GM12865 (cell line): ENCODE measurements around the gene RHEB.

Source experiments
- DNase-seq: peaks from one replicate; pipeline ENCODE4 v3.0.0; 2010; ENCODE audit warnings: low read depth
- H3K4me3 ChIP-seq: 2 replicates; pipeline ENCODE4 v1.5.1; 2011; ENCODE audit warnings: mild to moderate bottlenecking, low read depth, low read length, control low read depth
- TF ChIP-seq, protein P1 (sequence below): IDR thresholded peaks from 2 replicates; pipeline ENCODE4 v1.5.1; 2011; ENCODE audit warnings: low read length, control low read depth, low read depth, inconsistent platforms; ENCODE audit not compliant: insufficient read depth; ENCODE audit errors: missing control alignments

Gene RHEB

DNA sequence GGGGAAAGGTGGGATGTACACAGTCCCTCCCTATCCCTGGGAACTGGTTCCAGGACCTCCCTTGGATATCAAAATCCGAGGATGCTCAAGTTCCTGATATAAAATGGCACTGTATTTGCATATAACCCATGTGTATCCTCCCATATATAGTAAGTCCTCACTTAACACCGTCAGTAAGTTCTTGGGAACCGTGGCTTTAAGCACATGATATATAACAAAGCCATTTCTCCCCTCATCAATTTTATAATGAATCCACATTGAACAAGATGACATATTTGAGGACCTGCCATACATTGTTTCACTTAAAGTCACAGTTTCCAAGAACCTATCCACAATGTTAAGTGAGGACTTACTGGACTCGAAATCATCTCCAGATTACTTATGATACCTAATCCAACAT lies 85.1 kb downstream of the RHEB start:
- DNase-seq = no peak
- H3K4me3 ChIP-seq = no peak overlapping the region
- TF ChIP-seq, protein P1, sequence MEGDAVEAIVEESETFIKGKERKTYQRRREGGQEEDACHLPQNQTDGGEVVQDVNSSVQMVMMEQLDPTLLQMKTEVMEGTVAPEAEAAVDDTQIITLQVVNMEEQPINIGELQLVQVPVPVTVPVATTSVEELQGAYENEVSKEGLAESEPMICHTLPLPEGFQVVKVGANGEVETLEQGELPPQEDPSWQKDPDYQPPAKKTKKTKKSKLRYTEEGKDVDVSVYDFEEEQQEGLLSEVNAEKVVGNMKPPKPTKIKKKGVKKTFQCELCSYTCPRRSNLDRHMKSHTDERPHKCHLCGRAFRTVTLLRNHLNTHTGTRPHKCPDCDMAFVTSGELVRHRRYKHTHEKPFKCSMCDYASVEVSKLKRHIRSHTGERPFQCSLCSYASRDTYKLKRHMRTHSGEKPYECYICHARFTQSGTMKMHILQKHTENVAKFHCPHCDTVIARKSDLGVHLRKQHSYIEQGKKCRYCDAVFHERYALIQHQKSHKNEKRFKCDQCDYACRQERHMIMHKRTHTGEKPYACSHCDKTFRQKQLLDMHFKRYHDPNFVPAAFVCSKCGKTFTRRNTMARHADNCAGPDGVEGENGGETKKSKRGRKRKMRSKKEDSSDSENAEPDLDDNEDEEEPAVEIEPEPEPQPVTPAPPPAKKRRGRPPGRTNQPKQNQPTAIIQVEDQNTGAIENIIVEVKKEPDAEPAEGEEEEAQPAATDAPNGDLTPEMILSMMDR = no peak

GRCh38 chr7:151433721-151434400 lies 85.8 kb downstream of the RHEB start:
- H3K4me3 ChIP-seq = no peak overlapping the region
- DNase-seq = no peak
- TF ChIP-seq, protein P1 = no peak

GRCh38 chr7:151432658-151433521 lies 86.8 kb downstream of the RHEB start:
- H3K4me3 ChIP-seq = peak overlapping the region; percentile 10; the same call in 1 of the 2 replicates
- DNase-seq = peak; percentile 71
- TF ChIP-seq, protein P1 = peak; percentile 45

DNA sequence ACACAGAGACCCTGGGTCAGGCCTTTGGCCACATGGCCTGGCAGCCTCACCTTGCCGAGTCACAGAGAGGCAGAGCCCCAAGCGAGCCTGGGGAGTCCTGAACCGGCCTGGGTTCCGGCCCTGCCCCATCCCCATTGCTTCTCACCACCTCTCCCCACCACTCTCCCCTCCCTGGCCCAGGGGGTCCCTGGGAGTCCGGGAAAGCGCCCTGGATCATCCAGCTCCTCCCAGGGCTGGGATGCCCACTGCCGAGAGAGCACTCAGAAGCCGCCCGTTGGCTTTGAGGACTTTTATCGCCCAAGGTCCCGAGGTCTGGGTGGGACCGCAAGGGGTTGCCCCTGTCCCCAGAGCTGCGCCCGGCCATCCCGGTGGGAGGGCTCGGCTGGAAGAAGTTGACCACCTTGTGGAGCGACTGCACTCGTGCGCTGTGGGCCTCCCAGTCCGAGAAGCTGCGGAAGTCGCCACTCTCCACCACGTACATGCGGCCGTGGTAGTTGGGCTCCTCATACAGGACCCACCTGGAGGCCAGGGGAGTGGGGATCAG lies 87.9 kb downstream of the RHEB start:
- TF ChIP-seq, protein P1 = no peak
- no peak overlapping the region for H3K4me3 ChIP-seq
- no peak for DNase-seq

DNA sequence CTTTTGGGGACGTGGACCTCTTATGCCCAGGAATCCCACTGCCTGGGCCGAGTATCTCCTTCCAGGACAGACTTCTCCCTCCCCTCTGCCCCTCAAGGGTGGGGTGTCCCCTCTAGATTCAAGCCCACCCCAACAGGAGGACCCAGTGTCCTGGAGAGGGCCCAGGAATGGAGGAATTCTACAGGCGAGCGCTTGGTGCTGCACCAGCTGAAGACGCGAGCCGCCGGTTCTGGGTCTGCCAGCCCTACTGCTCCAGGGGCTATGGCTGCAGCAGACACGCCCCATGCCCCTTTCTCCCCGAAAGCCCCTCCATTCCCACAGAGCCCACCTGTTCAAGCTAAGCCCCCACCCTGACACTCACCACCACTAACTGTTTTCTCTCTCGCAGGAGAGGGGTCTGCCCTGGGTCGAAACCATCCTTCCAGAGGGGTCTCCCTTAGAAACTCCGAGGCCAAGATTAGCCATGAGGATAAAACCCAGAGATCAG lies 88.4 kb downstream of the RHEB start:
- no peak overlapping the region for H3K4me3 ChIP-seq
- TF ChIP-seq, protein P1 = no peak
- no peak for DNase-seq

DNA sequence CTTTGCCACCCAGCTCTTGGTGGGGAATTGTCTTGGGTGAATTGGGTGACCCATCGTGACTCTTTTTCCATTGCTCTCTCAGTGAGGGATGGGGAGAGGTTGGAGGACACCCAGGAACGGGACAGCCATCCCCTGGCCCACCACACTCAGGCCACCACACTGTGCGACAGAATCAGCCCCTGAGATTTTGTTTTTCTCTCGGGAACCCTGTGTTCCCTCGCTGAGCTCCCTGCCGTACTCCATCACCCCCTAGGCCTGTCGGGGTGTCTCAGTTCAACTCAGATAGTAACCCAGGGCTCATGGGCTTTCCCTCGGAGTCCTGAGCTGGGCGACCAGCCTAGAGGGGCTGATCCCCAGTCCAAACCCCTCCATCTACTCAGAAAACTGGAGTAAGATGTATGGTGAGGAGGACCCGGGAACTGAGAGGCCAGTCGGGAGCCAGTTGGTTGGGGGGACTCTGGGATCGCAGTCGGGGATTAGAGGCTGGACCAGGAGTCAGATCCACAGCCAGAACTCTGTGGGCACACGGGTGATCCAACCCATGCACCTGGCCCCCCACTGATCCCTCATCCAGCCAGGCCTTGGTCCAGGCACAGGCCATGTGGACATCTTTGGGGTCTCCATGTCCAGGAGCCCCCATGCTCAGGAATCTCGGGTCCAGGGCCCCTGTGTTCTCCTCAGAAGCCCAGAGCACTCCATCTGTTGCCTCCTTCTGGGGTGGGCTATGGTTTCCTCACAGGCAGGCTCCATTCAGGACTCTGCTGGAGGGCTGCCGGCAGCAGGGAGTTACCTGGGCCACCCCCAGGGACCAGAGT lies 89.1 kb downstream of the RHEB start:
- no peak for DNase-seq
- TF ChIP-seq, protein P1 = no peak
- H3K4me3 ChIP-seq = no peak overlapping the region
